Activated CD4-positive, alpha-beta T cell treated with anti-CD3 and anti-CD28 coated beads for 48 hours (primary cell): Measurements from ENCODE around the gene UBR4.
"Not testable (repeated sequence)": the region's sequence is repeated elsewhere in the genome, so short reads cannot be mapped to it uniquely, and the experiment has no call there.

ENCODE experiments used
- DNase-seq: peaks from one replicate; pipeline ENCODE4 v3.0.0-alpha.2; 2020

UBR4 gene

GRCh38 chr1:19219451-19219850, 9.4 kb upstream of the UBR4 start:
- DNase-seq, result no peak

GRCh38 chr1:19216585-19216984, 6.5 kb upstream of the UBR4 start:
- not testable (repeated sequence) for DNase-seq

- no peak for DNase-seq
These were observed 3.5 kb upstream of the UBR4 start for GRCh38 chr1:19213580-19213979.

- DNase-seq, result no peak
These were observed 2.1 kb upstream of the UBR4 start for GRCh38 chr1:19212167-19212566.

GRCh38 chr1:19210772-19211549, 895 bp upstream of the UBR4 start:
- DNase-seq, result no peak

GRCh38 chr1:19209439-19209989, 552 bp downstream of the UBR4 start:
- DNase-seq, result peak; percentile 80

- no peak for DNase-seq
These were observed 1.2 kb downstream of the UBR4 start for GRCh38 chr1:19208710-19209438.

GRCh38 chr1:19206947-19207346, 3.1 kb downstream of the UBR4 start:
- no peak for DNase-seq

- no peak for DNase-seq
These were observed 4.2 kb downstream of the UBR4 start for GRCh38 chr1:19205845-19206244.

- no peak for DNase-seq
These were observed 4.7 kb downstream of the UBR4 start for GRCh38 chr1:19205403-19205802.

- no peak for DNase-seq
These were observed 5.4 kb downstream of the UBR4 start for GRCh38 chr1:19204446-19205266.

GRCh38 chr1:19203440-19203839, 6.6 kb downstream of the UBR4 start:
- no peak for DNase-seq

GRCh38 chr1:19202396-19202795, 7.7 kb downstream of the UBR4 start:
- no peak for DNase-seq

- DNase-seq, result no peak
These were observed 10.0 kb downstream of the UBR4 start for GRCh38 chr1:19199969-19200604.

- DNase-seq, result no peak
These were observed 10.6 kb downstream of the UBR4 start for GRCh38 chr1:19199329-19199968.

GRCh38 chr1:19198820-19199219, 11.2 kb downstream of the UBR4 start:
- DNase-seq, result no peak

- no peak for DNase-seq
These were observed 12.2 kb downstream of the UBR4 start for GRCh38 chr1:19197845-19198244.

- no peak for DNase-seq
These were observed 13.7 kb downstream of the UBR4 start for GRCh38 chr1:19196331-19196730.

- DNase-seq, result peak; percentile 16
These were observed 17.1 kb downstream of the UBR4 start for GRCh38 chr1:19193004-19193403.

GRCh38 chr1:19191811-19192210, 18.3 kb downstream of the UBR4 start:
- DNase-seq, result no peak

- DNase-seq, result no peak
These were observed 19.6 kb downstream of the UBR4 start for GRCh38 chr1:19190468-19190867.

- DNase-seq, result no peak
These were observed 20.8 kb downstream of the UBR4 start for GRCh38 chr1:19189270-19189669.
